Posterior vena cava (tissue), 2 donors: Measurements from ENCODE around the gene VSIG10. TPM values are rescaled to one million over a fixed set of nuclear protein-coding genes. Genes with fewer than 3 reads are reported as not detected.

Experiments
- DNase-seq: peaks from one replicate; pipeline ENCODE4 v3.0.0-alpha.2; 2020; ENCODE audit warnings: low spot score
- intact Hi-C, 2 donors: fragments of 100-400 bp; cut with DNase I; formaldehyde crosslinking; loops; one replicate each; pipeline versions ENCODE4 v1.14.1 to v1.14.2; 2022 to 2023
- total RNA-seq, 2 donors: library from RNA; stranded (reverse); fragmentation: NEBNext Ultra II Directional; extraction: Animal tissue kit (Norgen Biotek cat#: 25700); gene quantifications; one replicate each; pipeline ENCODE4 v1.2.1, GENCODE V29; 2021
- donor health status: DM: yes; HTN: yes; CAD: no.
- donor health status: DM: yes; HTN: yes; CAD: no.

The VSIG10 gene
- total RNA-seq, 2 donors from 2014 or later: 11.1 to 15.3 TPM

GRCh38 chr12:118063576-118064391 is 40.0 kb downstream of the VSIG10 start:
- DNase-seq: no peak
- intact Hi-C loops: no loop called here

DNA sequence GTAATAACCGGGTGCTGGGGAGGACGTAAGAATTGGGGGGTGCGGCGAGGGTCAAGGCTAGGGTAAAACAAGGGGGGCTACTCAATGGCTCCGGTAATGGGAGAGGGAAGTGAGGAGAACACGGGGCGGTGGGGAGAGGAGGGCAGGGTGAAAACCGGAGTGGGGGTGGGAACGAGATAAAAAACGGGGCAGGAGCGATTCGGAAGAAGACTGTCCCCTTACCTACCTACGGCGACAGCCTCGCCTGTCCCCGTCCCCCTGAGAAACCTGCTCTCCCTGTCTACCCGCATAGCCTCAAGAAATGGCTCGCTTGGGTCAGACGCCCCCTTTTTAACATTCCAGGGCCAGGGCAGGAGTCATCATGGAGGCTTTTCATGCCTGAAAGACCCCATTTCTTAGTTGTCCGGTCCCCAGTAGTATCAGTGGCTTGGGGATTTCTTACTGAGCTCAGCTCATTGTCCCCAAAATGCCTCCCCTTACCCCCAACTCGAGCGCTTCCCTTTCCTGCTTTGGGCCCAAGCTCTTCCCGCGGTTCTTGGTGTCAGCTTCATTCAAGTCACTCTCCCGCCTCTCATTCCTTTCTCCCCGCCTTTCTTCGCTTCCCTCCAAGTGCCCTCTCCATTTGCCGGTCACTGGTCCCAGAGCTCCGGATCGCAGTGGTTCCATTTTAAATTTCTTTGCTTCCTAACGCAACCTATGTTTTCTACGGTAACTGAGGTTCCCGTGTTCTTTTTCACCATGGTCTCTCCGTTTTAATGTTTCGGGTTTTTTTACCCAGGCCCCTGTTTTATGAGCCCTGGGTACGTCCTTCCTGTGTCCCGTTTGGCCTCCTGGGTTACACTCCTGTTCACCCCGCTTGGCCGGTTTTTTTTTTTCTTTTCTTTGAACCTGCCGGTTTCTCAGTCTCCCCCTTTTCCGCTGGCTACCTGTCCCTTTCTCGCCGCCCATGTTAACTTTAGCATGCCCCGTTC is 41.7 kb downstream of the VSIG10 start:
- DNase-seq: no peak
- intact Hi-C loops: no loop called here

DNA sequence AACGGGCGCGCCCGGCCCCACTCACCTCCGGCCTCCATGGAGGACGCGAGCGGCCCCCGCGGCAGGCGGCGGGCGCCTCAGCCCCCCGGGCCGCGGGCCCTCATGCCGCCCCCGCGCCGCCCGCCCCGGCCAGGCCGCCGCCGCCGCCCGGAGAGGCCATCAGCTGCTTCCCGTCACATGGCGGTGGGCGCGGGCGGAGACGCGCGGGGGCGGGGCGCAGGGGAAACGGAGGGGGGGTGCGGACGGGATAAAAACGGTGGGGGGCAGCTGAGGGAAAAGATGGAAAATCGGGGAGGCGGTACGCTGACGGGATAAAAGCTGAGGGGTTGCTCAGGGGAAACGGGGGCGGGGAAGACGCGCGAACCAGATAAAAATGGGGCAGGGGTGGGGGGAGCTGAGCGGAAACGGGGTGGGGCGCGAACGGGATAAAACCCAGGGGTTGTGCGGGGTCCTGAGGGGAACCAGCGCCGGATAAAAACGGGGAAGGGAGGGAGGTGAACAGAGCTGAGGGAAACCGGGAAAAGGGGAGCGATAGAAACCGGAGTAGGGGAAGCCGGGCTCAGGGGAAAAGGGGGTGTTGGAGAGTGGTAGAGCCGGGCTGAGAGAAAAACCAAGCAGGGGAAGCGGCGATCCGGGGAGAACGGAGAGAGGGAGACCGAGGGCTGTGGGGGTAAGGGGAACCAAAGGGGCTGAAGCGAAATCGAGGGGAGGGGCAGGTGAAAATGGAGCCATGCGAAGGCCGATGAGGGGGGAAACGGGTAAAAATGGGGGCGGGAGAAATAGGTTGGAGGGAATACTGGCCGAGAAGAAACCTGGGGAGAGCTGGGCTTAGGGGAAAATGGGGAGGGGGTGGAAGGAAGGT is 42.6 kb downstream of the VSIG10 start, which contains the start of gene WSB2:
Gene WSB2 (minus strand): TSS at position 169 of the 862 bp plus-strand sequence. CDS start 131 bp downstream, at position 38.
- intact Hi-C loops: no loop called here
- peak; percentile 93 for DNase-seq

- intact Hi-C loops: no loop called here
- peak; percentile 83 for DNase-seq
These were observed 43.4 kb downstream of the VSIG10 start for GRCh38 chr12:118060301-118061010.

DNA sequence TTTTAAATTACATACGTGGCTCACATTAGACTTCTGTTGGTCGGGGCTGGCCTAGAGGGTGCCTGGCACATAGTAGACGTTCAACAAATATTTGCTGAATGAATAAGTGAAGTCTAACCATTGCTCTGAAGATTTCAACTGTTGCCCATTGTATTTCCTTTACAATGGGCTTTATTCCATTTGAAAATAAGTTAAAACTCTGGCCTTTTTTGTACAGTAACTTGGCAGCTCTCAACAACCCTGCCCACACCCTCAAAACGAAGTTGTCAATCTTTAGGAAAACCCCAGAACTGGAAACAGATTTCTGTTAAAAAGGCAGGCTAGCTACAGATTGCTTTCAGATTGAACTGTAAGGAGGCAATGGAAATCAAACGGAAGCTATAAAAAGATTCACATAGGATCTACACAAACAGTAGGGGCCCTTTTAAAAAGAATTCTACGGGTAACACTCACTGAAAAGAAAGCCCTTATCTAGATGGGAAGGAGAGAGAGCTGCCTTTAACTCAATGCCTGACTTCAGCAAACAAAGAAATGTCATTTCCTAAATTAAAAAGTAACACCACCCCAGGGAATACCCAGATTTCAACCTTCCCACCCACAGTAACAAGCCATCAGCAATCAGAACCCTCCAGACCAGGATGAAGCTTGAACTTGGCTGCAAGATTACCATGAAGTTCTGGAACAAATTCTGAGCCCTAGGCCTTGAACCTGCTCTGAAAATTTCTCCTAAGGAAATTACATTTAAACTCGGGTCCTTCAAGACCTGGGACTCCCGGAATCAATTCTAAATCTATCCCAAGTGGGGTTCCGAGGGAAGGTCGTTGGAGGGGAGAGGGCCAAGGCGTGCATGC is 44.2 kb downstream of the VSIG10 start:
- intact Hi-C loops: no loop called here
- no peak for DNase-seq

GRCh38 chr12:118058881-118059280 is 44.9 kb downstream of the VSIG10 start:
- intact Hi-C loops: no loop called here
- DNase-seq: no peak

- intact Hi-C loops: no loop called here
- no peak for DNase-seq
These were observed 45.6 kb downstream of the VSIG10 start for GRCh38 chr12:118058227-118058626.

DNA sequence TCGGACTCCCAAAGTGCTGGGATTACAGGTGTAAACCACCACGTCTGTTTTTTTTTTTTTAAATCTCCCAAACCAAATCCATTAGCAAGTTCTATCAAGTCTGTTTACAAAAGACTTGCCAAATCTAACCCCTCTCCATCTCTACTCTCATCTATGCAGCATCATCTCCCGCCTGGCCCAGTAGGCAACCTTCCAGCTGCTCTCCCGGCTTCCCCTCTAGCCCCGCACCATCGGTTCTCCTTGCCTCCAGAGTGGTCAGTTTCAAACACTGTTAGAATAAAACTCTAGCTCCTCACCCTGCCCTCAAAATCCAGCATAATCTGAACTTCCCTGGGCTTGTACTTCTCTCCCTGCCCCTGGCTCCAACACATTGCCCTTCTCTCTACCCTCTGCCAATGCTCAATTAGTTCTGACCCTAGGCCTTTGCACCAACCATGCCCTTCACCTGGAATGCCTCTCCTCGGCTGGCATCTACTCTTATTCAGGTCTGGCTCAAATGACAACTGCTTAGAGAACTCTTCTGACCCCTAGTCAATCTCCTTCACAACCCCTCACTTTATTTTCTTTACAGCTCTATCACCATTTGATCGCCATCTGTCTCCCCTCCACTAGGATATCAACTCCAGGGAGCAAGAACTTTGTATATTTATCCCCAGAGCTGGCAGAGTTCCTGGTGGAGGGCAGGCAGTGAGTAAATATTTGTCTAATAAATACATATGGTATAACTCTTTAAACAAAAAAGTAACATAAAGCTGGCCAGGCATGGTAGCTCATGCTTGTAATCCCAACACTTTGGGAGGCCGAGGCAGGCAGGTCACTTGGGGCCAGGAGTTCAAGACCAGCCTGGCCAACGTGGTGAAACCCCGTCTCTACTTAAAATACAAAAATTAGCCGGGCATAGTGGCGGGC is 47.7 kb downstream of the VSIG10 start:
- no peak for DNase-seq
- intact Hi-C loops: no loop called here

GRCh38 chr12:118055144-118055557 is 48.7 kb downstream of the VSIG10 start:
- DNase-seq: no peak
- intact Hi-C loops: no loop called here

GRCh38 chr12:118053071-118053985 is 50.5 kb downstream of the VSIG10 start:
- DNase-seq: no peak
- intact Hi-C loops: no loop called here

DNA sequence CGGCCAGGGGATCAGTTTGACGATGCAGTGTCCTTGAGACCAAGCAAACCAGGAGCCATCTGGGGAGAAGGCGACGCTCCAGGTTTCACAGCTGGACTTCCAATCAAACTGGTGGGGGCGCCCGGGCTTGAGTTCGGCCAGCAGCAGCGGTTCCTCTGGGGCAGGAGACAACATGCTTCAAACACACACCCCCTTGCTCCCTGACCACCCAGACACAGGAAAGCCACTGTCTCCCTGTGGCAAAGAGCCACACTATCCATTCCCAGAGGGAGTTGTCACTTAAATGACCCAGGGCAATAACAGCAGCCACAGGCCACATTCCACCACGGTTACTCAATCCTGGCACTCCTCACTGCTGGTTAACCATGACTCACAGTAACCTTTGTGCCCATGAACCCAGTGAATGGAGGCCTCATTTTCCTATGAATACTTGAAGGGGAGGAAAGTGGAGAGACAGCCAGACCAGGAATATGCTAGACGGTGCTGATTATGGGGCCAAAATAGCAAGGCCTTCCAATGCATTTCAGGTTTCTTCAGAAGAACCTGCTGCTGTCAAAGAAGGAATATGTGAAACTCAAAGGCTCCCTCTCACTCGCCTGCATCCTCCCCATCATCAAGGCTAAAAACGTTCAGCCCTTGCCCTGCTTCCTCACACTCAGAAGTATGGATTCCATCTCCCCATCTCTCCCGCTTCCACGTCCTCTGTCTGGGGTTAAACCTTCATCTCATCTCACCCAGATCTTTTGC is 51.3 kb downstream of the VSIG10 start:
- peak; percentile 89 for DNase-seq
- intact Hi-C loops: no loop called here

DNA sequence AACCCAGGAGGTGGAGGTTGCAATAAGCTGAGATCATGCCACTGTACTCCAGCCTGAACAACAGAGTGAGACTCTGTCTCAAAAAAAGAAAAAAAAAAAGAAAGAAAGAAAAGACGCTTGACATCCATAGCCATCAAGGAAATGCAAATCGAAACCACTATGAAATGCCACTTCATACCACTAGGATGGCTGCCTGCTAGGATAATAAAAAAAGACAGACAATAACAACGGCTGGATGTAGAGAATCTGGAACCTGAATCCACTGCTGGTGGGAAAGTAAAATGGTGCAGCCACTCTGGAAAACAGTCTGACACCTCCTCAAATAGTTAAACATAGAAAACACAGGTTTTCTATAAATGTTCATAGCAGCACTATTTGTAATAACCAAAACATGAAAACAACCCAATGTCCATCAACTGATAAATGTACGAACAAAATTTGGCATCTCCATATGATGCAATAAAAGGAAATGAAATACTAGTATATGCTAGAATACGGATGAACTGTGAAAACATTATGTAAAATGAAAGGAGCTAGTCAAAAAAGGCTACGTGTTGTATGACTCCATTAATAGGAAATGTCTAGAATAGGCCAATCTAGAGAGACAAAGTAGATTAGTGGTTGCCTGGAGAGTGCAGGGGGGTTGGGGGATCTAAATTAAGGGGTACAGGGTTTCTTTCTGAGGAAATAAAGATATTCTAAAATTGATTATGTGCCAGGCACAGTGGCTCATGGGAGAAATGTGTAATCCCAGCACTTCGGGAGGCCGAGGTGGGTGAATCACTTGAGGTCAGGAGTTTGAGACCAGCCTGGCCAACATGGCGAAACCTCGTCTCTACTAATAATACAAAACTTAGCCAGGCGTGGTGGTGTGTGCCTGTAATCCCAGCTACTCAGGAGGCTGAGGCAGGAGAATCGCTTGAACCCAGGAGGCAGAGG is 52.6 kb downstream of the VSIG10 start:
- intact Hi-C loops: no loop called here

GRCh38 chr12:118046430-118046829 is 57.4 kb downstream of the VSIG10 start:
- DNase-seq: no peak
- intact Hi-C loops: no loop called here

More for the DNA sequence above, 52.6 kb downstream of the VSIG10 start:
- no peak for DNase-seq

DNA sequence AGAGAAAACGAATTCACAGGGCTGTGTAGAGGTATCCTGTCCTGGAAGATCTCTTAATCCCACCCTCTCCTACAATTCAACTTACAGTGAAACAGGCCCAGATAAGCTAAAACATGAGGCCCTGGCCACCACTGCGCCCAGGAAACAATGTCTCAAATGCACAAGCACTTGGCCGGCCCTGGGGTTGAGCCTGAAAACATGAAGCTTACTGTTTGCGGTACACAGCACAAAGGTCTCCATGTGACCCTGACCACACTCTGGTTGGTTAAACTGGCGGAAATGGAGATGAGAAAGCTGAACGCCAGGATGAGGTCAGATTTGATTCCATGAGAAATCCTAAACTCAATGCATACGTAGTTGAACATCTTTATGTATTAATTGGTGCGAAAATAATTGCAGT is 59.2 kb downstream of the VSIG10 start:
- intact Hi-C loops: no loop called here
- no peak for DNase-seq
